Caki2 (cell line): Measurements from ENCODE around the gene EVI2B. TPM values are rescaled to one million over a fixed set of nuclear protein-coding genes. Genes with fewer than 3 reads are reported as not detected.
"Not testable (repeated sequence)": the region's sequence is repeated elsewhere in the genome, so short reads cannot be mapped to it uniquely, and the experiment has no call there.

Experiments used
- DNase-seq: peaks from one replicate; pipeline ENCODE4 v3.0.0-alpha.2; 2015; ENCODE audit warnings: low read depth
- in situ Hi-C: cut with HindIII; loops from 2 replicates; pipeline ENCODE4 v1.10.0; 2016; ENCODE audit warnings: low sequenced_read_pairs, low pct_unique_long_range_greater_than_20kb, mixed read lengths
- total RNA-seq: library from RNA; depleted of rRNA; stranded (reverse); fragments of >200 nt; shearing (Covaris generic); gene quantifications from 2 replicates; pipeline ENCODE4 v1.2.3, GENCODE V29; 2014; ENCODE audit warnings: low replicate concordance; rRNA removed

The EVI2B gene
- not detected in 2 replicates for total RNA-seq

- DNase-seq, result no peak
- in situ Hi-C loops, result no loop called here
These were observed at the start of gene EVI2B for GRCh38 chr17:31313982-31314781. TSS of gene EVI2B (minus strand) at chr17:31314054. CDS start at chr17:31305609, 8,445 bp downstream.

- in situ Hi-C loops, result no loop called here
- no peak for DNase-seq
These were observed 44.1 kb upstream of the EVI2B start for GRCh38 chr17:31357839-31358394.

GRCh38 chr17:31357091-31357490 lies 43.2 kb upstream of the EVI2B start:
- in situ Hi-C loops, result no loop called here
- DNase-seq, result no peak

GRCh38 chr17:31355935-31356334 lies 42.1 kb upstream of the EVI2B start:
- in situ Hi-C loops, result no loop called here
- no peak for DNase-seq

GRCh38 chr17:31349454-31349853 lies 35.6 kb upstream of the EVI2B start:
- DNase-seq, result no peak
- in situ Hi-C loops, result no loop called here

GRCh38 chr17:31345191-31345747 lies 31.4 kb upstream of the EVI2B start:
- in situ Hi-C loops, DNase-seq: not testable (repeated sequence)

GRCh38 chr17:31339906-31340661 lies 26.2 kb upstream of the EVI2B start:
- in situ Hi-C loops, result no loop called here
- DNase-seq, result no peak

- DNase-seq, result no peak
- in situ Hi-C loops, result no loop called here
These were observed 15.4 kb upstream of the EVI2B start for GRCh38 chr17:31329221-31329620.

- DNase-seq, result no peak
- in situ Hi-C loops, result no loop called here
These were observed 14.3 kb upstream of the EVI2B start for GRCh38 chr17:31328160-31328535.

- peak; percentile 48 for DNase-seq
- in situ Hi-C loops, result no loop called here
These were observed 13.8 kb upstream of the EVI2B start for GRCh38 chr17:31327534-31328159.

- in situ Hi-C loops, result no loop called here
- DNase-seq, result no peak
These were observed 9.7 kb upstream of the EVI2B start for GRCh38 chr17:31323551-31323950.

- no peak for DNase-seq
- in situ Hi-C loops, result no loop called here
These were observed 8.1 kb upstream of the EVI2B start for GRCh38 chr17:31321966-31322365.

GRCh38 chr17:31321481-31321880 lies 7.6 kb upstream of the EVI2B start, which contains the start of gene EVI2A:
TSS of gene EVI2A (minus strand) at chr17:31321622. CDS start at chr17:31319013, 2,609 bp downstream.
- in situ Hi-C loops, result no loop called here

GRCh38 chr17:31320791-31321190 lies 6.9 kb upstream of the EVI2B start:
- DNase-seq, result no peak
- in situ Hi-C loops, result no loop called here

More at GRCh38 chr17:31321481-31321880, 7.6 kb upstream of the EVI2B start, which contains the start of gene EVI2A:
- DNase-seq, result peak; percentile 46

GRCh38 chr17:31320241-31320640 lies 6.4 kb upstream of the EVI2B start:
- in situ Hi-C loops, result no loop called here
- no peak for DNase-seq

GRCh38 chr17:31318851-31319661 lies 5.2 kb upstream of the EVI2B start:
- in situ Hi-C loops, result no loop called here
- no peak for DNase-seq

- in situ Hi-C loops, result no loop called here
- DNase-seq, result no peak
These were observed 4.5 kb upstream of the EVI2B start for GRCh38 chr17:31318298-31318801.
